Activated CD8-positive, alpha-beta T cell treated with anti-CD3 and anti-CD28 coated beads for 36 hours (primary cell): ENCODE data around the gene PLEKHB2. TPM values are rescaled to one million over a fixed set of nuclear protein-coding genes. Genes with fewer than 3 reads are reported as not detected.
"Not testable (repeated sequence)": the region's sequence is repeated elsewhere in the genome, so short reads cannot be mapped to it uniquely, and the experiment has no call there.

Experiments used
- ATAC-seq: fragments of 200-7000 bp; cut with Tn5 transposase; one replicate; pipeline ENCODE4 v1.10.0; 2021; ENCODE audit warnings: mild to moderate bottlenecking, moderate library complexity
- CTCF ChIA-PET: fragments of 350-600 bp; sonication (Branson Sonifier 250); formaldehyde crosslinking; loops from one replicate; lab custom pipeline; 2021; ENCODE audit warnings: antibody characterized with exemption; lab: Charles Lee
- POLR2A ChIA-PET: fragments of 350-600 bp; sonication (Branson Sonifier 250); formaldehyde crosslinking; loops from one replicate; lab custom pipeline; 2021; ENCODE audit warnings: antibody characterized with exemption; lab: Charles Lee
- DNase-seq: peaks from one replicate; pipeline ENCODE4 v3.0.0-alpha.2; 2020
- H3K27ac Mint-ChIP-seq: one replicate; pipeline ENCODE4 v1.8.0; 2021; ENCODE audit warnings: mild to moderate bottlenecking, mixed read lengths
- H3K27me3 Mint-ChIP-seq: one replicate; pipeline ENCODE4 v1.8.0; 2021; ENCODE audit warnings: mixed read lengths
- H3K36me3 Mint-ChIP-seq: one replicate; pipeline ENCODE4 v1.8.0; 2021; ENCODE audit warnings: low read depth, mixed read lengths
- H3K4me1 Mint-ChIP-seq: one replicate; pipeline ENCODE4 v1.8.0; 2021; ENCODE audit warnings: low read depth, mixed read lengths
- H3K4me3 Mint-ChIP-seq: one replicate; pipeline ENCODE4 v1.8.0; 2021; ENCODE audit warnings: mild to moderate bottlenecking, moderate library complexity, mixed read lengths
- H3K9me3 Mint-ChIP-seq: one replicate; pipeline ENCODE4 v1.8.0; 2021; ENCODE audit warnings: mixed read lengths
- CTCF ChIP-seq: fragments of 200-600 bp; IDR thresholded peaks from one replicate; pipeline ENCODE4 v1.8.0; 2022; ENCODE audit warnings: antibody characterized with exemption, mild to moderate bottlenecking
- intact Hi-C: fragments of 100-400 bp; cut with micrococcal nuclease; formaldehyde crosslinking; loops from one replicate; pipeline ENCODE4 v1.10.0; 2022
- total RNA-seq, 2 experiments: library from RNA; stranded (reverse); gene quantifications; one replicate each; pipeline ENCODE4 v1.2.3, GENCODE V29; 2021

PLEKHB2 gene
- total RNA-seq, 2 experiments from 2014 or later, result 47.3 to 49.4 TPM

GRCh38 chr2:131168538-131168937 lies 63.4 kb downstream of the PLEKHB2 start:
- no peak for TF ChIP-seq CTCF
- no peak overlapping the region for H3K4me3 Mint-ChIP-seq
- no peak for ATAC-seq
- intact Hi-C loops, result no loop called here
- H3K27me3 Mint-ChIP-seq, result peaks cover 2% of the 10 kb centered on the region
- DNase-seq, result no peak
- no peaks in the 10 kb centered on the region for H3K36me3 Mint-ChIP-seq
- ChIA-PET POLR2A (no interaction called here), CTCF (interaction anchor here (1.6 kb wide), 1 partner anchor 15 kb away, joined by 5 read pairs; no protein-coding TSS in a partner anchor)
- H3K4me1 Mint-ChIP-seq, result no peaks in the 10 kb centered on the region
- H3K27ac Mint-ChIP-seq, result no peak overlapping the region
- H3K9me3 Mint-ChIP-seq, result no peaks in the 10 kb centered on the region

DNA sequence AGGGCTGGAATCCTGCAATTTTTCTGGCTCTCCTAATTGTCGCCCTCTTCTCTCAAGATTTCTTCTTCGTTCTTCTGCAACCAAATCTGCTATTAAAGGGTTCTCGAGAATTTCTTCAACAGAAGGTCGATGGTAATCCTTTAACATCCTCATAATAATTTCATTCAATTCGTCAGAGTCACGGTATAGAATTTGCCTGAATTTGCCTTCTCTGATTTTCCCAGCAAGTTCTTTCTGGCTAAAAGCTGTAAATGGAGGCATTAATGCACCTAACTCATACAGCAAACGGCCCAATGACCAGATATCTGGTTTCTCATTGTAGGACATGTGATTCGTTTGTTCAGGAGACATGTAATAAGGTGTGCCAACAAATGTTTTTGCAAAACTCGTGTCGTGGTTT lies 72.9 kb downstream of the PLEKHB2 start:
- H3K27ac Mint-ChIP-seq, H3K36me3 Mint-ChIP-seq, CTCF ChIA-PET, H3K9me3 Mint-ChIP-seq, DNase-seq, intact Hi-C loops, H3K4me1 Mint-ChIP-seq, POLR2A ChIA-PET, ATAC-seq, H3K4me3 Mint-ChIP-seq: not testable (repeated sequence)
- H3K27me3 Mint-ChIP-seq, result peaks cover 21% of the 10 kb centered on the region

GRCh38 chr2:131178721-131179418 lies 73.7 kb downstream of the PLEKHB2 start:
- H3K4me3 Mint-ChIP-seq, H3K9me3 Mint-ChIP-seq, ATAC-seq, H3K4me1 Mint-ChIP-seq, DNase-seq, H3K36me3 Mint-ChIP-seq, intact Hi-C loops, CTCF ChIA-PET, H3K27ac Mint-ChIP-seq, POLR2A ChIA-PET: not testable (repeated sequence)
- H3K27me3 Mint-ChIP-seq, result peaks cover 22% of the 10 kb centered on the region

DNA sequence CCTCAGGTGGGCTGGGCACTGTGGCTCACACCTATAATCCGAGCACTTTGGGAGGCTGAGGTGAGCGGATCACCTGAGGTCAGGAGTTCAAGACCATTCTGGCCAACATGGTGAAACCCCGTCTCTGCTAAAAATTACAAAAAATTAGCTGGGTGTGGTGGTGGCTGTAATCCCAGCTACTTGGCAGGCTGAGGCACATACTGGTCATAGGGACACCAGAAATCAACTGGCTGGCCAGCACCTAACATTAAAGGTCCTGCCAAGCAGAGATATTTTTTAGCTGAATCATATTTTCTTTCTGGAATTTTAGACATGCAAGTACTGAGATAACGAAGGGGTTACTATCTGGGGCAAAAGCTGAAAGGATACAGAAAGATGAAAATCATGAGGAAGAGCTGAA lies 76.3 kb downstream of the PLEKHB2 start:
- intact Hi-C loops, result not testable (repeated sequence)
- peaks cover 19% of the 10 kb centered on the region for H3K27me3 Mint-ChIP-seq

DNA sequence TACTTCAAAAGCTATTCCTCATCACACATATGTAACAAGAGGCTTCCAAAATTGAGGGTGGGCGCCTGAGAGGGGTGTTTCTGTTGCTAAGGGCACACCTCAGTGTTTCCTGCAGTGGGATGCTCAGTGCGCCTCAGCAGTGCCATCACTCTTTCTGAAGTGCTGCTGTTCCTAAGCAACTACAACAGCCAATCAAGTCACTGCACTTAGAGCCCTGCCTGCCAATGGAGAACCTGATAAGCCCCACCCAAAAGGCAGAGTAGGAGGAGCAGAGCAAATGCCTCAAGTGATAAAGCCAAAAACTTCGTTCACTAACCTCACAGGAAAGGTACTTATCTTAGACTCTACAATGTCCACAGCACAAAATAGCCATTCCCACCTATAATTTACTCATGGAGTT lies 88.3 kb downstream of the PLEKHB2 start:
- H3K36me3 Mint-ChIP-seq, H3K27me3 Mint-ChIP-seq, CTCF ChIA-PET, H3K4me1 Mint-ChIP-seq, H3K4me3 Mint-ChIP-seq, POLR2A ChIA-PET, ATAC-seq, intact Hi-C loops, H3K27ac Mint-ChIP-seq, H3K9me3 Mint-ChIP-seq: not testable (repeated sequence)
- peak; percentile 11 for DNase-seq

More for the DNA sequence above, 76.3 kb downstream of the PLEKHB2 start:
- H3K27ac Mint-ChIP-seq, H3K4me3 Mint-ChIP-seq, ATAC-seq, DNase-seq, H3K36me3 Mint-ChIP-seq, CTCF ChIA-PET, H3K4me1 Mint-ChIP-seq, H3K9me3 Mint-ChIP-seq, POLR2A ChIA-PET: not testable (repeated sequence)

- intact Hi-C loops, DNase-seq, ATAC-seq, H3K9me3 Mint-ChIP-seq, H3K36me3 Mint-ChIP-seq, H3K27ac Mint-ChIP-seq, H3K4me3 Mint-ChIP-seq, POLR2A ChIA-PET, H3K27me3 Mint-ChIP-seq, H3K4me1 Mint-ChIP-seq, CTCF ChIA-PET: not testable (repeated sequence)
These were observed 91.0 kb downstream of the PLEKHB2 start for GRCh38 chr2:131196186-131196585.

Other genes starting within 250 kb of the PLEKHB2 start
- gene FAM168B, start 11.9 kb upstream of the PLEKHB2 start, total RNA-seq, result 10 to 100 TPM; 62.8 to 66.6 TPM
- gene POTEE, start 104.2 kb downstream of the PLEKHB2 start, total RNA-seq, result under 1 TPM; 0.43 to 0.61 TPM